ENCODE data around the gene IFT20.
"Not testable (repeated sequence)": the region's sequence is repeated elsewhere in the genome, so short reads cannot be mapped to it uniquely, and the experiment has no call there.

The IFT20 gene

DNA sequence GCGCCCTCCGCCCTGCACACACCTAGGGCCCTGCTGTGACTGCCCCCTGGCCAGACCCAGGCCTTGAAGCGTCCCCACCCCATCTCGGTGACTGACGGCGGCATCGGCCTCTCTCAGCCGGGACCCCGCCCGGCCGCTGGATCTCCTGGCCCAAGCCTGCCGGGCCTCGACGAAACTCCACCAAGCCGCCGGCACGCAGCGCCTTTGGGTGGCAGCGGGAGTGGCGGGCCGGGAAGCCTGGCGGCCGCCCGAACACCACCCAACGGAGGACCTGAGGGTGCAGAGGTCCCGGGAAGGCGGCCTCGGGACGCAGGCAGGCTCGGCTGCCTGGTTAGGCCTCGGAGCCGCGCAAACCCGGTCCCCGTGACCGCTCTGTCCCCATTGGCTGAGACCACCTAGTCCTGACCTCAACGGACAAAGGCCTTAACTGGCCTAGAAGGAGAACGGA, 28.3 kb downstream of the IFT20 start:
- no peak for DNase-seq

DNA sequence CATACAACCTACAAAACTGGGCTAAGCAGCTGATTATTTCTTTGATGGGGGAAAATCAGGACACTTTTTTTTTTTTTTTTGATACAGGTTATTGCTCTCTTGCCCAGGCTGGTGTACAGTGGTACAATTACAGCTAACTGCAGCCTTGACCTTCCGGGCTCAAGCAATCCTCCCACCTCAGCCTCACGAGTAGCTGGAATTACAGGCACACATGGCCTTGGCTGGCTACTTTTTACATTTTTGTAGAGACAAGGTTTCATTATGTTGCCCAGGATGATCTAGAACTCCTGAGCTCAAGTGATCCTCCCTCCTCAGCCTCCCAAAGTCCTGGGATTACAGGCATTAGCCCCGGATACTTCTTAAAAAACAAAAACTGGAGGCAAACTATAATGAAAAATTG, 36.8 kb downstream of the IFT20 start:
- DNase-seq, result no peak

DNA sequence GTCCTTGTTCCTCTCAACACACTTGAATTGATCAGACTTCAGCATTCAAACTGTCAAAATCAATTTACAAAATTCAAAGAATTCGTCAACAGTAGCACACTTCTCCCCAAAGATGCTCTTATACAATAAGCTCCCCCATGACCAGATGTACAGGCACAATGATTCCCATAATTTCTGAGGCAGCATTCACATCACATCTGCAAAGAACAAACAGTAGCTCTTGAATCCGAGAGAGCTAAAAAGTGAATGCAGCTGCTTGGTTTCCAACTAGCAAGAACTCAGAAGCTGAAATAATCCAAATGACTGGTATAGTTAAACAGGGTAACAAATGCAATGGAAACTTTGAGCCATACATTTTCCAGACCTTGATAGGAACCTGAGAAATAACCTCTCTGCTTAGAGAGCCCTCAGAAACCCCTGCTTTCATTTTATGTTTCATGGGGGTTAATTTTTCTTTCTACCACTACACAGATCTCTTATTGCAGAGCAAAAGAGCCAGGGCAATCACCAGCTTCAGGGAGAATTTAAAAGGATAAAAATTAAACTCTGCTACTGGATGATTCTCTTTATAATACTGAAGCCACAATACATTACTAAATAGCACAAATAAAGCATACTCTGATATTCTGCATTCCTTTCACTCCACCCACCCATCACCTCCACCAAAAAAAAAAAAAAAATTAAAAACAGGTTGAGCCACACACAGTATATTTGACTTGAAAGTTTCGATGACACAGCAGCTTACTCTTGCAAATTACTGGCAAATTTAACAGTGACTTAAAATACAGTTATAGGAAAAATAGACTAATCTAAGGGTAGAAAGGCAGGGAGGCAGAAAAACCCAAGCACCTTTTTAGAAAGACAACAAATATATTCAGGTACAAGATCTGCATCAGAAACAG, 39.3 kb downstream of the IFT20 start:
- DNase-seq, result no peak

DNA sequence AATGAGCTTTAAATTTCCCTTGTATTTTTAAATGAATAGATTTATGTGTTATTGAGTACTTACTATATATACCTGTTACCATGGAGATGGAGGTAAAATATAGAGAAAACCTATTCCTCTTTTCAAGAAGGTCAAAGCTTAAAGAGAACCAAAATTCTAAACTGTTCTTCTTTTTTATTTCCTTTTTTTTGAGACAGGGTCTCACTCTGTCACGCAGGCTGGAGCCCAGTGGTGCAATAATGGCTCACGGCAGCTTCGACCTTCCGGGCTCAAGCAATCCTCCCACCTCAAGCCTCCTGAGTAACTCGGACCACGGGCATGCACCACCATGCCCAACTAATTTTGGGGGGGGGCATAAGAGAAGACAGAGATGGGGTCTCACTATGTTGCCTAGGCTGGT, 41.3 kb downstream of the IFT20 start:
- DNase-seq, result no peak

DNA sequence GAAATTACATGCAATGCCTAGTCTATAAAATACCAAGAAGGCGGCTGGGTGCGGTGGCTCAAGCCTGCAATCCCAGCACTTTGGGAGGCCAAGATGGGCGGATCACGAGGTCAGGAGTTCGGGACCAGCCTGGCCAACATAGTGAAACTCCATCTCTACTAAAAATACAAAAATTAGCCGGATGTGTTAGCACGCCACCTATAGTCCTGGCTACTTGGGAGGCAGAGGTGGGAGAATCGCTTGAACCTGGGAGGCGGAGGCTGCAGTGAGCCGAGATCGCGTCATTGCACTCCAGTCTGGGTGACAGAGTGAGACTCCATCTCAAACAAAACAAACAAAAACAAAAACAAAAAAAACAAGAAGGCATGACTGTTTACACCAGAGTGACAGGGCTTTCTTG, 42.4 kb downstream of the IFT20 start:
- DNase-seq, result not testable (repeated sequence)

DNA sequence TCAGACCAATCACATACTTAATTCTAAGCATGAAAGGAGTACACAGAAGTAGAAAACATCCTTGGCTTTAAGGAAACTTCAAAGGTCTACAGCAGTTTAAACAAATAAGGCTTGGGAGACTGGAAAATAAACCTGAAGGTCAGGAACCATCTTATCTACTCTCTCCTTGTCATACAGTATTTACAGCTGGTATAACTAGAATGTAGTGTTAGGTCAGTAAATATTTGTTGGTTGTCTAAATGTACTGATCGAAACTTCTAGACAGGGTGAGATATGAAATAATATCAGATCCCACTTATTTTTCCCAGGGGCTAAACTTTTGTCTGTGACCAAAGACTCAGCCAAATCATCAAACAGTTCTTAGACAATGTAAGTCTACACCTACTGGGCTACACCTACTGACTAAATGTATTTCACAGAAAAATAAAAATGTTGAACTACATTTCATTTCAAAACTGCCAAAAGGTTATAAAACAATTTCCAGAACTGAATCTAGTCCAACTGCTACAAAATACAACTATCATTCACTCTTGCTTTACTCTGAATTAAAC, 43.4 kb downstream of the IFT20 start:
- no peak for DNase-seq

DNA sequence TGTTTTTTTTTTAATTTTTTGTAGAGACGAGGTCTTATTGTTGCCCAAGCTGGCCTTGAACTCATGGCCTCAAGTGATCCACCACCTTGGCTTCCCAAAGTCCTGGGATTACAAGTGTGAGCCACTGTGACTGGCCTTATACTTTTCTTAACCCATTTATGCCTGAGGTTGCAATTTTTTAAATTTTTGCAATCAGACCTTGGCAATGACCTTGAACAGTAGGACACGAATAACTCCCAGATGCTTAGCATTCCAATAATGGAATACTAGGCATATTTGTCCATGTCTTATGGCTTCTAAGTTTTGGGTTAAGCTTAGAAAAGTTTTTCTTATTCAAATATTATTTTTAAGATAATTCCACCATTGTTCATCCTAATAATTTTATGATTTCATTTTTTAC, 44.6 kb downstream of the IFT20 start:
- no peak for DNase-seq

DNA sequence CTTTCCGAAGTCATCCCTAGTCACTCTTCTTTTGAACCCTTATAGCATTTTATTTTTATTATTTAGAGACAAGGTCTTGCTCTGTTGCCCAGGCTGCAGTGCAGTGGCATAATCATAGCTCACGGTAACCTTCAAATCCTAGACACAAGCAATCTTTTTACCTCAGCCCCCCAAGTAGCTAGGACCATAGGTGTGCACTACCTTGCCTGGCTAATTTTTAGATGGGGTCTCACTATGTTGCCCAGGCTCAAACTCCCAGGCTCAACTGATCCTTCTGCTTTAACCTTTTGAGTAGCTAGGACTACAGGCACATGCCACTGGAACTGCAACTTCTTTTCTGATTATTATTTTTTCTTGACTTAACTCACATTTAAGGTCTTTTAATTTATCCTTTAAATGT, 49.3 kb downstream of the IFT20 start:
- DNase-seq, result no peak

DNA sequence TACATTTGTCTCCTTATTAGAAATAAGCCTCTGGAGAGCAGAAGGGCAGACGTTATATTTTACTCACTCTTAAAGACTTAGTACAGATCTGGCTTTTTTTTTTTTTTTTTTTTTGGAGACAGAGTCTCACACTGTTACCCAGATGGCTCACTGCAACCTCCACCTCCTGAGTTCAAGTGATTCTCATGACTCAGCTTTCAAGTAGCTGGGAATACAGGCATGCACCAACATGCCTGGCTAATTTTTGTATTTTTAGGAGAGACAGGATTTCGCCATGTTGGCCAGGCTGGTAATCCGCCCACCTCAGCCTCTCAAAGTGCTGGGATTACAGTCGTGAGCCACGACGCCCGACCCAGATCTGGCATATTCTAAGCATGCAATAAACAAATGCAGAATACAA, 52.7 kb downstream of the IFT20 start:
- no peak for DNase-seq

DNA sequence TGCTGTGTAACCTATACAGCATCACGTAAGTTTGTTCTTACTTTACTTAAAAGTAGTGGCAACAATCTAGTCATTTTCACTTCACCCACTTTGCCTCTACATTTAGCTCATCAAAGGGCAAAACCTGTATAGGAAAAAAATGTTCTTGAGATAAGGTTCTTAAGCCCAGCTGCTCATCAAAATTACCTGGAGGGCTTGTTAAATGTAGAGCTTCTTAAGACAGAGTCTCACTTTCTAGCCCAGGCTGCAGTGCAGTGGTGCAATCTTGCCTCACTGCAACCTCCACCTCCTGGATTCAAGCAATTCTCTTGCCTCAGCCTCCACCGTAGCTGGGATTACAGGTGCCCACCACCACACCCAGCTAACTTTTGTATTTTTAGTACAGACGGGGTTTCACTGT, 54.4 kb downstream of the IFT20 start:
- DNase-seq, result no peak

DNA sequence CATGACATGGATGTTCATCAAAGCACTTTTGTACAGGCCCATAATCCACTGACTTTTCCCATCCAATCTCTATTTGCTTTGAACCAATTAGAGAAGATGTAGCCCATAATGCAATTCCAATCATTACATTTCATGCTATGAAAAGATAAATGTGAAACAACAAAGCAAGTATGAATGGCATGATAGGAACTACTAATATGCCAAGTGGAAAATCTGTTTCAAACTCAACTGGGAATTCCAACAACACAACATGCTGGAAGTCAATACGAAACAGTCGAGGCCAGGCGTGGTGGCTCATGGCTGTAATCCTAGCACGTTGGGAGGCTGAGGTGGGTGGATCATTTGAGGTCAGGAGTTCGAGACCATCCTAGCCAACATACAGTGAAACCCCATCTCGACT, 55.9 kb downstream of the IFT20 start:
- no peak for DNase-seq

All from NCI-H1092 (cell line).